ENCODE measurements around the gene FAM25C. TPM values are rescaled to one million over a fixed set of nuclear protein-coding genes. Genes with fewer than 3 reads are reported as not detected.
"Not testable (repeated sequence)": the region's sequence is repeated elsewhere in the genome, so short reads cannot be mapped to it uniquely, and the experiment has no call there.

The FAM25C gene
- not detected for polyA plus RNA-seq

DNA sequence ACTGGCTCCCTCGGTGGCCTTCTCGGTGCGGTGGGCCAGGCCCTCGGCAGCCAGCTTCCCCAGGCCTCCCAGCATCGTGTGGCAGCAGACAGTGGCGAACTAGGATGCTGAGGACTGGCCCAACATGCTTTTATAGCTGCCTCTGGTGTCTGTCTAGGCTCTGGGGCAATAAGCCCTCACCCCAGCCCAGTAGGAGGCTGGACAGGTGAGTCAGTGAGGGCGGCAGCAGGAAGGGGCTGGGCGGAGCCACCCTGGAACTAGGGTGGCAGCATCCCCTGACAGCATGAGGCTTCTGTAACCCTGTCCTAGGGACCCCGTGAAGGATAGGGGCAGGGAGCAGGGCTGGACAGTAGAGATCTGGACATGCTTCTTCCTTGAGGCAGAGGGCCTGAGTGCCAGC is at the start of gene FAM25C:
FAM25C (minus strand) TSS at position 101 of the 400 bp plus-strand sequence; CDS start at position 75, 26 bp downstream.
- H3K9me3 ChIP-seq (ENCODE audit: control insufficient read depth in 2 of 2, insufficient read depth in 1 of 2, low read depth in 1 of 2, low read length in 1 of 2); H3K36me3 ChIP-seq (ENCODE audit: control insufficient read depth in 2 of 2, insufficient read depth in 2 of 2, low read length in 1 of 2); H3K27ac ChIP-seq (ENCODE audit: low read depth in 2 of 2, low read length in 1 of 2); H3K4me1 ChIP-seq (ENCODE audit: control insufficient read depth in 2 of 2, insufficient read depth in 2 of 2, low read length in 1 of 2); H3K4me3 ChIP-seq (ENCODE audit: low read depth in 1 of 2, low read length in 2 of 2); H3K27me3 ChIP-seq (ENCODE audit: control insufficient read depth in 1 of 2, insufficient read depth in 2 of 2, low read length in 2 of 2): not testable (repeated sequence)
- WGBS, 2 donors, result 80 to 91% methylated on average over 1 of the region's 9 CpGs

DNA sequence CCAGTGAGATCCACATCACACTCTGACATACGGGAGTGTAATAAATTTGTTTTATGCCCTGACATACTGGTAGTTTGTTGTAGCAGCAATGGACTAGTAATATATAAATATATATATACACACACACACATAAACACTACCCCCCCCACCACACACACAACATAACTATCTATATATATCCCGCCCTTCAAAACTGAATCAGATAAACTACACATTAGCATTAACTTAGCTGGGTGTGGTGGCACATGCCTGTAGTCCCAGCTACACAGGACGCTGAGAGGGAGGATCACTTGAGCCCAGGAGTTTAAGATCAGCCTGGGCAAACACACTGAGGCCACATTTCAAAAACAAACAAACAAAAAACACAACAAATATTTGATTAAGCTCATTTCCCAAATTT is 45.0 kb upstream of the FAM25C start:
- H3K4me3 ChIP-seq (ENCODE audit: low read depth in 1 of 2, low read length in 2 of 2); H3K9me3 ChIP-seq (ENCODE audit: control insufficient read depth in 2 of 2, insufficient read depth in 1 of 2, low read depth in 1 of 2, low read length in 1 of 2); H3K27ac ChIP-seq (ENCODE audit: low read depth in 2 of 2, low read length in 1 of 2); H3K36me3 ChIP-seq (ENCODE audit: control insufficient read depth in 2 of 2, insufficient read depth in 2 of 2, low read length in 1 of 2); H3K4me1 ChIP-seq (ENCODE audit: control insufficient read depth in 2 of 2, insufficient read depth in 2 of 2, low read length in 1 of 2); H3K27me3 ChIP-seq (ENCODE audit: control insufficient read depth in 1 of 2, insufficient read depth in 2 of 2, low read length in 2 of 2): not testable (repeated sequence)
- 57 to 80% methylated on average over 1 to 2 of the region's 3 CpGs for WGBS, 2 donors

DNA sequence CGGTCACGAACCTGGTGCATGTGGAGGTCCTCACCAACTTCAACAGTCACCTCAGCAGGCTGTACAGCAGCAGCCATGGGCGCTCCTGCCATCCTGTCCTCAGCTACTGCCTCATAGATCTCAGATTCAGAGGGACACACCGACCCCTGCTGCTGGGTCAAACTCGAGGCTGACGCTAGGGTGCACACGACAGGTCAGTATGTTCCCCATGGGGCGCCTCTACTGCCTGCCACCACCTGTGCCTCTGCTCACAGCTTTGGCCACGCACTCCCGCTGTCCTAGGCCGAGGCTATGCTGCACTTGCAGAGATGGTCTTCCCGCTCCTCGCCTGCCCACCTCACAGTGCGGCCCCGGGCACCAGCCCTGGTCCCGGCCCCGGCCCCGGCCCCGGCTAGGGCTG is 31.8 kb upstream of the FAM25C start:
- not testable (repeated sequence) for H3K36me3 ChIP-seq (ENCODE audit: control insufficient read depth in 2 of 2, insufficient read depth in 2 of 2, low read length in 1 of 2); H3K4me1 ChIP-seq (ENCODE audit: control insufficient read depth in 2 of 2, insufficient read depth in 2 of 2, low read length in 1 of 2); H3K9me3 ChIP-seq (ENCODE audit: control insufficient read depth in 2 of 2, insufficient read depth in 1 of 2, low read depth in 1 of 2, low read length in 1 of 2); H3K27ac ChIP-seq (ENCODE audit: low read depth in 2 of 2, low read length in 1 of 2); H3K4me3 ChIP-seq (ENCODE audit: low read depth in 1 of 2, low read length in 2 of 2); H3K27me3 ChIP-seq (ENCODE audit: control insufficient read depth in 1 of 2, insufficient read depth in 2 of 2, low read length in 2 of 2)
- WGBS, 2 donors, result 82 to 93% methylated on average over 8 of the region's 19 CpGs

DNA sequence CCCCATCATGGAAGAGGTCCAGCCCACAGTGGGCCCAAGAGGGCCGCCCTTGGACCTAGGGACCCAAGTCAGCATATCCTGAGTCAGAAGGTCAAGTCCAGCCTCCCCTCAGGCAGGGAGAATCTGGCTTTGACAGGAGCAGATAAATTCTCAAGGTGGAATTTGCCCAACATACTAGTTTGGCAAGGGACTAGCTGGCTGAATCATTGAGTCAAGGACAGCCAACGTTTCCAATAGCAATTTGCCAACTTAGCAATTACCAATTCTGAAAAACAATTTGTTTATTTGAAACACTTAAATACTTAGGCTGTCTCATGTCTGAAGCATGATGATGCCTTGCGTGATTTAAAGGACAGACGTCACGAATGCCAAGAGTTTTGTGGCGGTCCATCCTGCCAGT is 2.7 kb upstream of the FAM25C start:
- not testable (repeated sequence) for H3K4me3 ChIP-seq (ENCODE audit: low read depth in 1 of 2, low read length in 2 of 2)

DNA sequence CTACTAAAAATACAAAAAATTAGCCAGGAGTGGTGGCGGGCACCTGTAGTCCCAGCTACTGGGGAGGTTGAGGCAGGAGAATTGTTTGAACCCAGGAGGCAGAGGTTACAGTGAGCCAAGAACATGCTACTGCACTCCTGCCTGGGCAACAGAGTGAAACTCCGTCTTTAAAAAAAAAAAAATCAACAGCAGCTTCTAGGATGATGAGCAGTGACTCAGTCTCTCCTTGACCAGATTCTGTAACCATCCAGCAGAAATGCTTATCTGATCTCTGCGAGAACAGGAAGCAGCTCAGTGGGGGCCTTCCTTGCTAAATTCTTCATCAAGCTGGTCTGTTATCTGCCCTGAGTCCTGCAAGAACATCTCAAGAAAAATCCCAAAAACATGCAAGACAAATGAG is 5.5 kb downstream of the FAM25C start:
- WGBS, 2 donors, result 66 to 67% methylated on average over 1 to 2 of the region's 3 CpGs
- H3K36me3 ChIP-seq (ENCODE audit: control insufficient read depth in 2 of 2, insufficient read depth in 2 of 2, low read length in 1 of 2); H3K9me3 ChIP-seq (ENCODE audit: control insufficient read depth in 2 of 2, insufficient read depth in 1 of 2, low read depth in 1 of 2, low read length in 1 of 2); H3K4me3 ChIP-seq (ENCODE audit: low read depth in 1 of 2, low read length in 2 of 2); H3K4me1 ChIP-seq (ENCODE audit: control insufficient read depth in 2 of 2, insufficient read depth in 2 of 2, low read length in 1 of 2); H3K27ac ChIP-seq (ENCODE audit: low read depth in 2 of 2, low read length in 1 of 2); H3K27me3 ChIP-seq (ENCODE audit: control insufficient read depth in 1 of 2, insufficient read depth in 2 of 2, low read length in 2 of 2): not testable (repeated sequence)

More for the DNA sequence above, 2.7 kb upstream of the FAM25C start:
- not testable (repeated sequence) for H3K4me1 ChIP-seq (ENCODE audit: control insufficient read depth in 2 of 2, insufficient read depth in 2 of 2, low read length in 1 of 2); H3K9me3 ChIP-seq (ENCODE audit: control insufficient read depth in 2 of 2, insufficient read depth in 1 of 2, low read depth in 1 of 2, low read length in 1 of 2); H3K27me3 ChIP-seq (ENCODE audit: control insufficient read depth in 1 of 2, insufficient read depth in 2 of 2, low read length in 2 of 2); H3K36me3 ChIP-seq (ENCODE audit: control insufficient read depth in 2 of 2, insufficient read depth in 2 of 2, low read length in 1 of 2); H3K27ac ChIP-seq (ENCODE audit: low read depth in 2 of 2, low read length in 1 of 2)
- WGBS, 2 donors, result 8 to 14% methylated on average over 1 of the region's 6 CpGs

DNA sequence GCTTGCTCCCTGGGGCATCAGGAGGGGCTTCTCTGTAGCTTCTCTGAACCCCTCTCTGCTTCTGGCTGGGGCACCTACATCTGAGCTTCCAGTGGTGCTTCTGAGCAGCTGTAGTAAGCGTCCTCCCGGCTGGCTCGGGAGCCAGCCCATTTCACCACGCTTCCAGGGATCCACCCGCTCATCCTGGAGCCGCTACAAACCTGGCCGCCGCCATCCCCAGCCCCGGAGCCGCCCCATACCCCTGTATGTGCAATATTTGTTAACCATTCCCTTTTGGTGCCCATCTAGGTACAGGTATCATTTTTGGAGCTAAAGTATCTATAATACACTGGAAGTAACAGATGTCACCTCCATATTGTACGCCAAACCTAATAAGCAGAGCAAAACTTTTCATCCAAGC is 7.0 kb downstream of the FAM25C start:
- H3K27ac ChIP-seq (ENCODE audit: low read depth in 2 of 2, low read length in 1 of 2); H3K36me3 ChIP-seq (ENCODE audit: control insufficient read depth in 2 of 2, insufficient read depth in 2 of 2, low read length in 1 of 2); H3K9me3 ChIP-seq (ENCODE audit: control insufficient read depth in 2 of 2, insufficient read depth in 1 of 2, low read depth in 1 of 2, low read length in 1 of 2); H3K4me3 ChIP-seq (ENCODE audit: low read depth in 1 of 2, low read length in 2 of 2); H3K27me3 ChIP-seq (ENCODE audit: control insufficient read depth in 1 of 2, insufficient read depth in 2 of 2, low read length in 2 of 2); H3K4me1 ChIP-seq (ENCODE audit: control insufficient read depth in 2 of 2, insufficient read depth in 2 of 2, low read length in 1 of 2): not testable (repeated sequence)
- 94% methylated on average over 11 of the region's 11 CpGs for WGBS, 2 donors

DNA sequence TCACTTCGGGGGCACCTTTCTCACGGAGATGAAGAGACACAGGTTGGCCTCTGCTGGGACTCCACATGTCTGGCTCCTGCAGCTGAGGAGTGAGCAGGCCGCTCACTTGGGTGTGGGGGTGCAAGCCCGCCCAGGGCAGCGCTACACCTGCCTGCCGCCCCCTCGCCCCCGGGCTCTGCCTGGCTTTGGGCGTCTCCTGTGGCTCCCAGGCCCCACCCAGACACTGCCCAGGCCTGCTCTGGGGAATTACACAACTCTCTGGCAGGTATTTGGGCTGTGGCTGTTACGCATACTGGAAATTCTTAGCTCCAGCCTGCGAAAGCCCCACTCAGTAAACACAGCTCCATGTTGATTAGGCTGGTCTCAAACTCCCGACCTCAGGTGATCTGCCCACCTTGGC is 7.9 kb downstream of the FAM25C start:
- H3K4me1 ChIP-seq (ENCODE audit: control insufficient read depth in 2 of 2, insufficient read depth in 2 of 2, low read length in 1 of 2); H3K9me3 ChIP-seq (ENCODE audit: control insufficient read depth in 2 of 2, insufficient read depth in 1 of 2, low read depth in 1 of 2, low read length in 1 of 2); H3K36me3 ChIP-seq (ENCODE audit: control insufficient read depth in 2 of 2, insufficient read depth in 2 of 2, low read length in 1 of 2); H3K27me3 ChIP-seq (ENCODE audit: control insufficient read depth in 1 of 2, insufficient read depth in 2 of 2, low read length in 2 of 2): not testable (repeated sequence)
- whole genome bisulfite sequencing, 2 donors, result 56 to 57% methylated on average over 11 to 12 of the region's 12 CpGs
- Histone ChIP-seq H3K27ac (ENCODE audit: low read depth in 2 of 2, low read length in 1 of 2) (peak overlapping the region; percentile 31 to 79), H3K4me3 (ENCODE audit: low read depth in 1 of 2, low read length in 2 of 2) (peak overlapping the region; percentile 32 to 37)

DNA sequence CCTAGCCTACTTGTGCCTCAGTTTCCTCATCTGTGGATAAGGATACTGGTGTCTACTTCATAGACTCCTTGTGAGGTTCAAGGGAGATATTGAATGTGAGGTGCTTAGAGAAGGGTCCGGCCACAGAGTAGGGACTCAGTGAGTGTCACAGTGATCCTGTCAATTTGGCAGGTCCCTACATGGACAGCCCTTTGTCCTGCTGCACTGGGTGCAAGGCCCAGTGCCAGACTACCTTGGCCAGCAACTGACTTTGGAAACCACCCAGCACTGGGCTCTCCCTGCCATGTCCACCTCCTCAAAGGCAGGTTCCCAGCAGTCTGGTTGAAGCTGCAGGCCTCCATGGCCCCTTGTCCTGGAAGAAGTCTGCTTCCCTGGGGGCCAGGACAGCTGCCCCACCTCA is 9.5 kb downstream of the FAM25C start:
- not testable (repeated sequence) for H3K4me1 ChIP-seq (ENCODE audit: control insufficient read depth in 2 of 2, insufficient read depth in 2 of 2, low read length in 1 of 2)
- WGBS, 2 donors, result no CpG with 5 or more reads among the region's 1 CpG

DNA sequence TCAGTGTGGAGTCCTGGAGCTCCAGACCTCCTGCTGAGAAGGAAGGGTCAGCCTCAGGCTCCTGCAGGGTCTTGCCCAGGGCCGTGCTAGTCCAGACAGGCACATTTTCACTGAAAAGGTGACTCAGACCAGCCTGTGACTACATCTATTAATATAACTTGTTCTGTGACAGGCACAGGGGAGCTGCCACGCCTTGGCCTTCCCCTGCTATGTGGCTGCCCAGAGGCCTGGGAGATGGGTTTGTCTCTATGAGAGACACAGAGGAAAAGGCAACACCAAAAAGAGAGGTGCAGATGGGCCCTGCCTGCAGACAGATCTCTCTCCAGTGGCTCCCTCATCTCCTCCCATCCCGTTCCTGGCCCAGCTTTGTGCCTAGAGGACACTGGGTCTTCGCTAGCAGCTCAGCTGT is 10.0 kb downstream of the FAM25C start:
- H3K27ac ChIP-seq (ENCODE audit: low read depth in 2 of 2, low read length in 1 of 2), result peak overlapping the region in 1 of 2 donors; percentile 82
- 67% methylated on average over 1 of the region's 4 CpGs; no CpG with 5 or more reads in 1 of the 2 donors for WGBS, 2 donors
- not testable (repeated sequence) for H3K4me3 ChIP-seq (ENCODE audit: low read depth in 1 of 2, low read length in 2 of 2)

More for the DNA sequence above, 9.5 kb downstream of the FAM25C start:
- not testable (repeated sequence) for H3K4me3 ChIP-seq (ENCODE audit: low read depth in 1 of 2, low read length in 2 of 2); H3K9me3 ChIP-seq (ENCODE audit: control insufficient read depth in 2 of 2, insufficient read depth in 1 of 2, low read depth in 1 of 2, low read length in 1 of 2); H3K27me3 ChIP-seq (ENCODE audit: control insufficient read depth in 1 of 2, insufficient read depth in 2 of 2, low read length in 2 of 2); H3K36me3 ChIP-seq (ENCODE audit: control insufficient read depth in 2 of 2, insufficient read depth in 2 of 2, low read length in 1 of 2)
- H3K27ac ChIP-seq (ENCODE audit: low read depth in 2 of 2, low read length in 1 of 2), result peak overlapping the region in 1 of 2 donors; percentile 17

DNA sequence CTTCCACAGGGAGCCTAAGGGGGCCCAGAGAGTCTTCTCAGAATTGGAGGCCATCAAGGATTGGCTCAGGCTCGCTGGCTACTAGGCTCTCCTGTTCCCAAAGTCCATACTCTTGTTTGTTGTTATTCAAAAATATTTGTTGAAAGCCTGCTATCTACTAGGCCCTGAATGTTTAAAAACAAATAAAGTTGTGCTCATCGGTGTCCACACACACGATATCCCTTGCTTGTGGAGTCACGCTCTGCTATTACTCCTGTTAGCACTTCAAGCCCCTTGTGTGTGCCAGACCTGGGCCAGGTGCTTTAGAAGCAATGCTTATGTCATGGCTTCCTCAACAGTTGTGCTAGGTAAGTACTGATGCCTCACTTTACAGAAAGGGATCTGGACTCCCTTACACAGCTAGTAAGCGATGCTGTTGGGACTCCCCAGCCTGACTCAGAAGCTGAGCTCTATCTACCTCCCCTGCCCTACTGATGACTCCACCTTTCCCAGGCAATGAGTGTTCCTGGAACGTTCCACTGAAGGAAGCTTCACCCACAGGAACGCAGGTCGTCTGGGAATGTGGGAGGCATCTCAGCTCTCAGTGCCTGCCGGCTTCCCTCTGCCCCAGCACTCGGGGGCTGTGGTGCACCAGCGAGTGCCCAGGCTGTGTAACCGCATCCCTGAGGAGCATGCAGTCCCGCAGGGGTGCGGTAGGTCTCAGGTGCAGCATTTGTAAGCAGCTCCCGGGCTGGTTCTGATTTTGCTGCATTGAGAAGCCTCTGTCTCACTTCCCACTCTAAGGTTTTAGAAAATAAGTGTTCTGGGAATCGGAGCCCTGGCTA is 10.7 kb downstream of the FAM25C start:
- H3K27ac ChIP-seq (ENCODE audit: low read depth in 2 of 2, low read length in 1 of 2), result peak overlapping the region in 1 of 2 donors; percentile 82
- H3K9me3 ChIP-seq (ENCODE audit: control insufficient read depth in 2 of 2, insufficient read depth in 1 of 2, low read depth in 1 of 2, low read length in 1 of 2); H3K27me3 ChIP-seq (ENCODE audit: control insufficient read depth in 1 of 2, insufficient read depth in 2 of 2, low read length in 2 of 2); H3K4me1 ChIP-seq (ENCODE audit: control insufficient read depth in 2 of 2, insufficient read depth in 2 of 2, low read length in 1 of 2); H3K36me3 ChIP-seq (ENCODE audit: control insufficient read depth in 2 of 2, insufficient read depth in 2 of 2, low read length in 1 of 2): not testable (repeated sequence)
- H3K4me3 ChIP-seq (ENCODE audit: low read depth in 1 of 2, low read length in 2 of 2), result peak overlapping the region in 1 of 2 donors; percentile 26
- 53 to 67% methylated on average over 9 to 13 of the region's 16 CpGs for WGBS, 2 donors

More for the DNA sequence above, 10.0 kb downstream of the FAM25C start:
- not testable (repeated sequence) for H3K9me3 ChIP-seq (ENCODE audit: control insufficient read depth in 2 of 2, insufficient read depth in 1 of 2, low read depth in 1 of 2, low read length in 1 of 2); H3K4me1 ChIP-seq (ENCODE audit: control insufficient read depth in 2 of 2, insufficient read depth in 2 of 2, low read length in 1 of 2); H3K27me3 ChIP-seq (ENCODE audit: control insufficient read depth in 1 of 2, insufficient read depth in 2 of 2, low read length in 2 of 2); H3K36me3 ChIP-seq (ENCODE audit: control insufficient read depth in 2 of 2, insufficient read depth in 2 of 2, low read length in 1 of 2)
